ENCODE measurements around the gene MEF2B.
"Not testable (repeated sequence)": the region's sequence is repeated elsewhere in the genome, so short reads cannot be mapped to it uniquely, and the experiment has no call there.

Gene MEF2B

DNA sequence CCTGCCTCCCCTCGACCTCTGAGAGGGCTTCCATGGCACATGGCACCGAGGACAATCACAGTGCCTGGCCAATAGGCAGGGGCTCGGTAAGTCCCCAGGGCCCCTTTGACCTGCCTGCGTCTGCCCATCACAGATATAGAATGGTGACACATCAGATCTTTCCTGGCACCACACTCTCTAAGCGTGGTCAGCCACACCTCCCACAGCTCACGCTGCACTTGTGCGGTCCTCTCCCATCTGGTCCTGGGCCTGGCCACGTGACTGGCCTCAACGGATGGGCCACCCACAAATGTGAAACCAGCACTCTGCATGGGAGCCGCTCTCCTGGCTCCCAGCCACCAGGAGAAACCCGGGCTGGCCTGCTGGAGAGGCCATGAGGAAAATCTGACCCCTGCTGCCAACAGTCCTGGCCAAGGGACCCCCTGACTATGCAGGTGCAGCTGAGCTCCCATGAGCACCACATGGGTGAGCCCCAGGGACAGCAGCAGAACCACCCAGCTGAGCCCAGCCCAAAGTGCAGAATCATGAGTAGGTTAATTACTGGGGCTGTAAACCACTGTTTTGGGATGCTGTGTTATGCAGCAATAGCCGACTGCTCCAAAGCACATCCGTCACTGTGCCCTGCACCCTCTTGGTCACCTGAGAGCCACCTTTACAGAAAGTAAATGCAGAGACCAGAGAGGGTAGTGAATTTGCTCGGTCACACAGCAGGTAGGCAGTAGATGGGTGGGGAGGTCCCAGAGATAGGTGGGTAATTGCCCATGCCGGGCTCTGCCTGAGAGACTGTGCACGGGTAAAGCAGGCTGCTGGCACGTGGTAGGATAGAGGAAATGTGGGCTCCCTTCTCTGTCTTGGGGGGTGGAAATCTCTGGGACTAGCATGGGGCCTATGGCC is 9.7 kb upstream of the MEF2B start:
- TF ChIP-seq, protein P1, sequence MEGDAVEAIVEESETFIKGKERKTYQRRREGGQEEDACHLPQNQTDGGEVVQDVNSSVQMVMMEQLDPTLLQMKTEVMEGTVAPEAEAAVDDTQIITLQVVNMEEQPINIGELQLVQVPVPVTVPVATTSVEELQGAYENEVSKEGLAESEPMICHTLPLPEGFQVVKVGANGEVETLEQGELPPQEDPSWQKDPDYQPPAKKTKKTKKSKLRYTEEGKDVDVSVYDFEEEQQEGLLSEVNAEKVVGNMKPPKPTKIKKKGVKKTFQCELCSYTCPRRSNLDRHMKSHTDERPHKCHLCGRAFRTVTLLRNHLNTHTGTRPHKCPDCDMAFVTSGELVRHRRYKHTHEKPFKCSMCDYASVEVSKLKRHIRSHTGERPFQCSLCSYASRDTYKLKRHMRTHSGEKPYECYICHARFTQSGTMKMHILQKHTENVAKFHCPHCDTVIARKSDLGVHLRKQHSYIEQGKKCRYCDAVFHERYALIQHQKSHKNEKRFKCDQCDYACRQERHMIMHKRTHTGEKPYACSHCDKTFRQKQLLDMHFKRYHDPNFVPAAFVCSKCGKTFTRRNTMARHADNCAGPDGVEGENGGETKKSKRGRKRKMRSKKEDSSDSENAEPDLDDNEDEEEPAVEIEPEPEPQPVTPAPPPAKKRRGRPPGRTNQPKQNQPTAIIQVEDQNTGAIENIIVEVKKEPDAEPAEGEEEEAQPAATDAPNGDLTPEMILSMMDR (conservative IDR thresholded peaks at IDR 0.05; ENCODE audit: low read depth, low read length), result no peak
- no peak overlapping the region for H3K4me3 ChIP-seq (ENCODE audit: low read length)
- DNase-seq (ENCODE audit: low read depth), result no peak

DNA sequence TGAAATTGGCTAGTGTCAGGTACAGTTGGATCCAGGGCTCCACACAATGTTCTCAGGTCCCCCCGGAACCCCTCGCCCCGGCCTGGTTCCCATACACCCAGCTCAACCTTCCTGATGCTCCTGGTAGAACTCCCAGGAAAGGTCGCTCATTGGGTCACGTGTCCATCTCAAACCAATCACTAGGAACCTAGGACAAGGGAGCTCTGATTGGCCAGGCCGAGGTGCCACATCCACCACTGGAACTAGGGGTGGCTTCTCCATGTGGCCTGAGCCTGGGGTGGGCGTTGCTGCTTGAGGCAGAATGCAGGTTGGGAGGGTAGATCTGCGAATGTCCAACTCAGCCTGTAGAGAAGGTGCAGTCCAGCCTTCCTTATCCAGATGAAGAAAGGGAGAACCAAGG is 6.9 kb upstream of the MEF2B start:
- no peak overlapping the region for H3K4me3 ChIP-seq (ENCODE audit: low read length)
- DNase-seq (ENCODE audit: low read depth), result no peak
- TF ChIP-seq, protein P1 (conservative IDR thresholded peaks at IDR 0.05; ENCODE audit: low read depth, low read length), result no peak

DNA sequence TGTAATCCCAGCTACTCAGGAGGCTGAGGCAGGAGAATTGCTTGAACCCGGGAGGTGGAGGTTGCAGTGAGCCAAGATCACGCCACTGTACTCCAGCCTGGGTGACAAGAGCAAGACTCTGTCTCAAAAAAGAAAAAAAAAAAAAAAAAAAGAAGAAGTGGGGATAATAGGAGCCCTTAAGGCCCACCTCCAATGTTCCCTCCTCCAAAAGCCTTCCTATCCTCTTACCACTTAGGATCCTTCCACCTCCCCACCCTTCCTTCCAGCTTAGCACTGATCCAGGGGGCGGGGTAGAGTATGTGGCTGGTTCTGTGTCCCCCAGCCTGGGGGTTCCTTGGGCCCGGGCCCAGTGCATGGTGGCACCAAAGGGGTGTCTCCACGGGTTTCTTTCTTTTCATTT is 3.2 kb upstream of the MEF2B start:
- not testable (repeated sequence) for H3K4me3 ChIP-seq (ENCODE audit: low read length); DNase-seq (ENCODE audit: low read depth)

DNA sequence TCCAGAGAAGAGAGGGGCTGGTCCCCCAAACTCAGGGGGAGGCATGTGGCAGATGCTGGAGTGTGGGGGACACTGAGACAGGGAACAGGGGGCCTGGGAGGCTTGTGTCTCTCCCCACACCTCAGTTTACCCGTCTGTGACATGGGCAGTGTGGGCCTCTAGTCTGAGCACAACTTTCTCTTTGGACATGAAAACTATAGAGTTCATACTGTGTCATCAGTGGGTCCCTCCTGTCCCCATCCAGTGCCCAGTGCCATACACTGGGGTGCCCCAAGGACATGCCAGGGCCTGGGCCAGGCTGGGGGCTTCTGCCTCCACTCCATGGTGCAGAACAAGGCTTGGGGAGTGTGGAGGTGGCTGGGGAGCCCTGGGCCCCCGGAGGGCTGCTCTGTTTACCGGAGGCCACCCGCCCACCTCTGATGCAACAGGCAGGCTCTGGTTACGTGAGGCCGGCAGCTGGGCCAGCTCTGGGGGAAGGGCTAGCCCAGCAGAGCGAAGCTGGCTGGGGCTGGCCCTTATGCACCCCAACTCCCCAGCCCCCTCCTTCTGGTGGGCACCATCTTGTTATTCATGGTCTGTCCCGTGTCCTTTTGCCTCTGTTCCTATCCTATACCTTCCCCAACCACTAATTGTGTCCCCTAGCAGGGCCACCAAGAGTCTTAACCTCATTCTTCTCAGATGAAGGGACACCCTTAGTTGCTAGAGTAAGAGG is 1.9 kb upstream of the MEF2B start:
- no peak overlapping the region for H3K4me3 ChIP-seq (ENCODE audit: low read length)
- TF ChIP-seq, protein P1 (conservative IDR thresholded peaks at IDR 0.05; ENCODE audit: low read depth, low read length), result no peak
- DNase-seq (ENCODE audit: low read depth), result no peak

DNA sequence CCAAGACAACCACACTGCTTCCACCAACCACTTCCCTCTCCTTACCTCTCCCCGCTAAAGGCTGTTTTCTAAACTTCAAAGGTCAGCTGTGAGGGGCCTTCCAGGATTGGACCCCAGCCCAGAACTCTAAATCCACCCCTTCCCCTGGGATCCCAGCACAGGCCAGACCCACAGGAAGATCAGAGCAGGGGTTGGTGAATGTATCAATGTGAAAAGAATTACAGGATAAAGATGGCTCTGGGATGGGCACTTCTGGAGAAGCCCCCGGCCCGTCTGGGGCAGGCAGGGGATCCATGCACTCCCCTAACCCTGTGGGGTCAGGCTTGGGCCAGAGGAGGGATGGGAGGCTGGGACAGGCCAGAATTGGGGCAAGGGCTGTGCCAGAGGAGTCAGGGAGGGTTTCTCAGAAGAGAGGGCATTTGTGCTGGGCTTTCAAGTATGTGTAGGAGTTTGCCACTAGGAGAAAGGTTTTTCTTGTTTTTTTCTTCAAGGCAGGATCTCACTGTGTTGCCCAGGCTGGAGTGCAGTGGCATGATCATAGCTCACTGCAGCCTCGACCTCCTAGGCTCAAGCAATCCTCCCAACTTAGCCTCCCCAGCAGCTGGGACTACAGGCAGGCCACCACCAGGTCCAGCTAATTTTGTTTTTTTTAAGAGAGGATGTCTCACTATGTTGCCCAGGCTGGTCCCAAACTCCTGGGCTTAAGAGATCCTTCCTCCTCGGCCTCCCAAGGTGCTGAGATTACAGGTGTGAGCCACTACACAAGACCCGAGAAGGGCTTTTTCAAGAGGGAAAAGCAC is 1.0 kb upstream of the MEF2B start:
- no peak for DNase-seq (ENCODE audit: low read depth)
- no peak overlapping the region for H3K4me3 ChIP-seq (ENCODE audit: low read length)
- TF ChIP-seq, protein P1 (conservative IDR thresholded peaks at IDR 0.05; ENCODE audit: low read depth, low read length), result no peak

DNA sequence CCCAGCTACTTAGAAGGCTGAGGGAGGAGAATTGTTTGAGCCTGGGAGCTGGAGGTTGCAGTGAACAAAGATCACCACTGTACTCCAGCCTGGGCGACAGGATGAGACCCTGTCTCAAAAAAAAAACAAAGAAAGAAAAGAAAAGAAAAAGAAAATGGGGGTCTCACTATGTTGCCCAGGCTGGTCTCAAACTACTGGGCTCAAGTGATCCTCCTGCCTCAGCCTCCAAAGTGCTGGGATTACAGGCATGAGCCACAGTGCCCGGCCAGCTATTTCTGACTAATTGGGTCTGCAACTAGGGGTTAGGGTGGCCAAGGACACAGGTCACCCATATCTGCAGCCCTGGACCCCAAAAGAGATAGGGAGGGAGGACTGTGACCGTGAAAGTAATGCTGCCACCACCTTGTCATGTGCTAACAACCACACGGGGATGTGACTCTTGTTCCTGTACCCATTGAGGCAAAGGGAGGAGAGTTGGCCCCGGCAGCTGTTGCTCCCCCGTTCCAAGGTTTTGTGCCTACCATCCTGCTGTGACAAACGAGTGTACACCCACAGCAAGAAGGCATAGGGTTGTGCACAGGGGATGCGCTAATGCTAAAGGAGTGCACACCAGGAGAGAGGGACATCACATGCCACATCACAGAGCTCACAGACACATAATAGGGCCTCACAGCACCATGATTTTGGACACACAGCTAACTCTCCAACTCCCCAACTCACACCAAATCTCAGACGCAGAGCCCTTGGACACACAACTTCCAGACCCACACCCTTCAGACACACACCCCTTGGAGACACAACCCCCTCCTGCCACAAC is 619 bp downstream of the MEF2B start:
- TF ChIP-seq, protein P1 (conservative IDR thresholded peaks at IDR 0.05; ENCODE audit: low read depth, low read length), result no peak
- H3K4me3 ChIP-seq (ENCODE audit: low read length), result peak overlapping the region; percentile 25
- DNase-seq (ENCODE audit: low read depth), result no peak

Data from retinal pigment epithelial cell (primary cell).